CD4-positive, alpha-beta memory T cell (primary cell): ENCODE data around the gene ALDH5A1. TPM values are rescaled to one million over a fixed set of nuclear protein-coding genes. Genes with fewer than 3 reads are reported as not detected.
A peak's percentile ranks its signal among the peaks of the same experiment; 100 is the strongest.
"Not testable (repeated sequence)": the region's sequence is repeated elsewhere in the genome, so short reads cannot be mapped to it uniquely, and the experiment has no call there.

Experiments
- CTCF ChIA-PET: fragments of 350-600 bp; sonication (Branson Sonifier 250); formaldehyde crosslinking; loops from one replicate; lab custom pipeline; 2021; ENCODE audit warnings: inconsistent platforms; ENCODE audit not compliant: partially characterized antibody; lab: Charles Lee
- POLR2A ChIA-PET: fragments of 350-600 bp; sonication (Branson Sonifier 250); formaldehyde crosslinking; loops from one replicate; lab custom pipeline; 2021; ENCODE audit not compliant: partially characterized antibody; lab: Charles Lee
- DNase-seq, 5 donors: peaks; one replicate each; pipeline versions ENCODE4 v3.0.0 to v3.0.0-alpha.2; 2020 to 2022; ENCODE audit warnings: mixed read lengths in 1 of 5
- H3K27ac ChIP-seq: one replicate; pipeline ENCODE4 v1.7.0; 2013; ENCODE audit warnings: low read depth, low read length
- H3K27me3 ChIP-seq: 2 replicates; pipeline ENCODE4 v1.7.0; 2013; ENCODE audit warnings: mild to moderate bottlenecking, low read length, moderate library complexity; ENCODE audit not compliant: insufficient read depth
- H3K36me3 ChIP-seq: 2 replicates; pipeline ENCODE4 v1.7.0; 2013; ENCODE audit warnings: mild to moderate bottlenecking, low read length, moderate library complexity; ENCODE audit not compliant: insufficient read depth
- H3K4me1 ChIP-seq: 2 replicates; pipeline ENCODE4 v1.7.0; 2013; ENCODE audit warnings: mild to moderate bottlenecking, low read length, moderate library complexity; ENCODE audit not compliant: insufficient read depth
- H3K4me3 ChIP-seq, 2 donors: one replicate each; pipeline ENCODE4 v1.7.0; 2013; ENCODE audit warnings: low read length in 2 of 2, mild to moderate bottlenecking in 1 of 2
- H3K9me3 ChIP-seq, 2 donors: one replicate each; pipeline ENCODE4 v1.7.0; 2013; ENCODE audit warnings: low read length in 2 of 2, control low read depth in 1 of 2; ENCODE audit not compliant: control insufficient read depth in 1 of 2
- H3K27ac Mint-ChIP-seq, 7 donors: one replicate each; pipeline ENCODE4 v1.8.0; 2020 to 2021; ENCODE audit warnings: mixed read lengths in 7 of 7, mild to moderate bottlenecking in 6 of 7, inconsistent platforms in 3 of 7, moderate library complexity in 3 of 7
- H3K27me3 Mint-ChIP-seq, 2 donors: one replicate each; pipeline ENCODE4 v1.8.0; 2020 to 2021; ENCODE audit warnings: mixed read lengths in 2 of 2
- H3K36me3 Mint-ChIP-seq, 2 donors: one replicate each; pipeline ENCODE4 v1.8.0; 2020 to 2021; ENCODE audit warnings: mixed read lengths in 2 of 2, inconsistent platforms in 1 of 2, mild to moderate bottlenecking in 1 of 2
- H3K4me1 Mint-ChIP-seq, 4 donors: one replicate each; pipeline ENCODE4 v1.8.0; 2020 to 2021; ENCODE audit warnings: mixed read lengths in 4 of 4, mild to moderate bottlenecking in 1 of 4
- H3K4me3 Mint-ChIP-seq, 8 donors: one replicate each; pipeline ENCODE4 v1.8.0; 2020 to 2021; ENCODE audit warnings: mixed read lengths in 8 of 8, mild to moderate bottlenecking in 7 of 8, moderate library complexity in 6 of 8, inconsistent platforms in 3 of 8
- H3K9me3 Mint-ChIP-seq, 8 donors: one replicate each; pipeline ENCODE4 v1.8.0; 2020 to 2021; ENCODE audit warnings: mixed read lengths in 8 of 8, mild to moderate bottlenecking in 5 of 8, inconsistent platforms in 3 of 8, moderate library complexity in 1 of 8
- intact Hi-C: fragments of 100-400 bp; cut with micrococcal nuclease; formaldehyde crosslinking; loops from one replicate; pipeline ENCODE4 v1.15.1; 2023
- polyA plus RNA-seq, 2 donors: library from polyadenylated mRNA; unstranded; fragments of 300-500 nt; fragmentation: Illumina TruSeq; gene quantifications; one replicate each; pipeline ENCODE4 v1.2.3, GENCODE V29; 2021
- total RNA-seq, 2 experiments: library from RNA; stranded (reverse); gene quantifications; one replicate each; pipeline ENCODE4 v1.2.3, GENCODE V29; 2021

Gene ALDH5A1
- total and polyA plus RNA-seq, 4 experiments from 2014 or later = 8.5 to 13.9 (median 11.6) TPM

DNA sequence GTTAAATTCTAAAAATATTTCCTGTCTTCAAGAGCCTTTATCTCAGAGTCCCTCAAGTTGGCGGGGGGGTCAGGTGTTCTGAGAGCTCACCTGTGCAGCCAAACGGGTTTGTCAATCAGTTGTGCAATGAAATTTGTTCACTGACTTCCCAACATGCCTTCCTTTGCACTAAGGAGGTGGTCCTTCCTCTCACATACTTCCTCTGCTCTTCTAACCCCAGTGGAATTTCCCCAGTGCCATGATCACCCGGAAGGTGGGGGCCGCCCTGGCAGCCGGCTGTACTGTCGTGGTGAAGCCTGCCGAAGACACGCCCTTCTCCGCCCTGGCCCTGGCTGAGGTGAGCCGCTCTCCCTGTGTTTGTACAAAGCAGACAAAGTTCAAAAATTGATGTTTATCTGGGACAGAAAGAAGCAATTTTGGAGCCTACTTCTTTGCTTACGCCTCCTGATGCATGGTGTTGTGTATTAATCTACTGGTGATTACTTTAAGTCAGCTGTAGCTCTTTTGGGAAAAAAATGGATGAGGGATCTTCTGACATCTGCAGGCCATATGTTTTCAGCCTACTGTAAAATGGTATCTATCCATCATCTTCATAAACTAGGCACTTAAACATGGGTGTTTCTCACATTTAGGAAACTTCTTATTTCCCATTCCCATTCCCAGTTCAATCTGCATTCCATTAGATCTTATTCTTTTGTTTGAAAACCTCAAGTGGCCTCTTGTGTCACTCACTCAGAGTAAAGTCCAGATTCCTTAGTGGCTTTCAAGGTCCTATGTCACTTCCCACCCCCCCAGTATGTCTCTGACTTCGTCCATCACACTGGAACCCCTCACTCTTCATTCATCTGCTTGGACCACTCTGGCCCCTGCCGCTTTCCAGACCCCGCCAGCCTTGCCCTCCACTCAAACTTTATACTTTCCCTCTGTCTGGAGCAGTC, 10.1 kb downstream of the ALDH5A1 start:
- Mint-ChIP-seq H3K27ac (peak overlapping the region in 1 of 7 donors; percentile 2), H3K4me3 (peak overlapping the region in 1 of 8 donors; percentile 48), H3K9me3 (peaks cover 0 to 9% (median under 1%) of the 10 kb centered on the region in 8 donors), H3K4me1 (peaks cover 0 to 3% (median 1%) of the 10 kb centered on the region in 4 donors), H3K36me3 (peaks cover 57 to 64% of the 10 kb centered on the region in 2 donors), H3K27me3 (no peaks in the 10 kb centered on the region)
- no peaks in the 10 kb centered on the region for H3K36me3 ChIP-seq
- no peaks in the 10 kb centered on the region for H3K9me3 ChIP-seq
- ChIA-PET POLR2A (no interaction called here), CTCF (no interaction called here)
- no peaks in the 10 kb centered on the region for H3K4me1 ChIP-seq
- H3K27me3 ChIP-seq = no peaks in the 10 kb centered on the region
- intact Hi-C loops = no loop called here
- no peak for DNase-seq
- no peak overlapping the region for H3K27ac ChIP-seq
- no peak overlapping the region for H3K4me3 ChIP-seq

DNA sequence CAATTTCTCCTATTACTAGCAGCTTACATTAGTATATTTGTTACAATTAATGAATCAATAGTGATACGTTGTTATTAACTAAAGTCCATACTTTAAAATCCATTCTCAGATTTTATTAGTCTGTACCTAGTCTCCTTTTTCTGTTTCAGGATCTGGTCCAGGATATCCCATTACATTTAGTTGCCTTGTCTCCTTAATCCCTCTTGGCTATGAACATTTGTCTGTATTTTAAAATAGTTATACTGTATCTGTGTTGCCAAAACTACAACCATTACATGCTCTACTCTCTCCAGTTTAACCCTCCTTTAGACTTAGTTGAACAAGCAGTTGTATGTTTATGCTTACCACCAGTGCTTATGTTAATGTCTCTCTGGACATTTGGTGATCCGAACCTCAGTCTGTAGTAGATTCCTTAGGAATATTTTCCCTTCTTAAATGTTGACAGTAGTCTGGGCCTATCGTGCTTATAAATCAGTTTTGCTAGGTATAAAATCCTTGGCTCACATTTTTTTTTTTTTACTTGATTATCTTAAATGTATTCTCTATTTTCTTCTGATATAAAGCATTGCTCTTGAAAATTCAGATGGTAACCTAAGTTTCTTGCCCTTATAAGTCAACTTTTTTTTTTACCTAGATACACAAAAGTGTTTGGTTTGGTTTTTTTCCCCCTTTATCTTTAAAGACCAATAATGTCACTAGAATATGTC, 12.2 kb downstream of the ALDH5A1 start:
- Histone ChIP-seq H3K27ac (no peak overlapping the region), H3K27me3 (no peaks in the 10 kb centered on the region), H3K4me3 (no peak overlapping the region), H3K36me3 (no peaks in the 10 kb centered on the region), H3K9me3 (no peaks in the 10 kb centered on the region), H3K4me1 (no peaks in the 10 kb centered on the region)
- Mint-ChIP-seq H3K4me1 (peaks cover 0 to 4% (median 0%) of the 10 kb centered on the region in 4 donors), H3K36me3 (peaks cover 74 to 81% of the 10 kb centered on the region in 2 donors), H3K9me3 (peaks cover 0 to 9% (median under 1%) of the 10 kb centered on the region in 8 donors), H3K27ac (no peak overlapping the region), H3K27me3 (no peaks in the 10 kb centered on the region), H3K4me3 (no peak overlapping the region)
- intact Hi-C loops = no loop called here
- DNase-seq = no peak
- ChIA-PET CTCF (interaction anchor here (1.1 kb wide), 1 partner anchor 11 kb away, joined by 4 read pairs; no protein-coding TSS in a partner anchor), POLR2A (no interaction called here)

DNA sequence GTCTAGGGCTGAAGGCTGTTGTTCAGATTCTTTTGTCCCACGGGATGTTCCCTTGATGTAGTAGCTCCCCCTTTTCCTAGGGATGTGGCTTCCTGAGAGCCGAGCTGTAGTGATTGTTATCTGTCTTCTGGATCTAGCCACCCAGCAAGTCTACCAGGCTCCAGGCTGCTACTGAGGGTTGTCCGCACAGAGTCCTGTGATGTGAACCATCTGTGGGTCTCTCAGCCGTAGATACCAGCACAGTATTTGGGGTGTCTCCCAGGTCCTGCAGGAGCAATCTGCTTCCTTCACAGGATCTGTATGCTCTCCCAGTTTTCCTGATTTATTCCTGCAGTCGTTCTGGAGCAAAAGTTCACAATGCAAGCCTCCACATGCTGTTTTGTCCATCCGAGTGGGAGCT, 17.2 kb downstream of the ALDH5A1 start:
- H3K27me3 ChIP-seq, DNase-seq, H3K9me3 Mint-ChIP-seq, H3K4me1 ChIP-seq, H3K27ac ChIP-seq, POLR2A ChIA-PET, H3K36me3 ChIP-seq, H3K9me3 ChIP-seq, H3K4me3 Mint-ChIP-seq, intact Hi-C loops, H3K4me3 ChIP-seq, H3K27me3 Mint-ChIP-seq, H3K4me1 Mint-ChIP-seq: not testable (repeated sequence)
- CTCF ChIA-PET = interaction anchor here (0.7 to 1.5 kb wide), 3 partner anchors 9 to 12 kb away, joined by 3 to 4 read pairs (median 3); no protein-coding TSS in a partner anchor
- H3K36me3 Mint-ChIP-seq = peaks cover 62 to 67% of the 10 kb centered on the region in 2 donors
- H3K27ac Mint-ChIP-seq = peak overlapping the region in 1 of 7 donors; percentile 32

DNA sequence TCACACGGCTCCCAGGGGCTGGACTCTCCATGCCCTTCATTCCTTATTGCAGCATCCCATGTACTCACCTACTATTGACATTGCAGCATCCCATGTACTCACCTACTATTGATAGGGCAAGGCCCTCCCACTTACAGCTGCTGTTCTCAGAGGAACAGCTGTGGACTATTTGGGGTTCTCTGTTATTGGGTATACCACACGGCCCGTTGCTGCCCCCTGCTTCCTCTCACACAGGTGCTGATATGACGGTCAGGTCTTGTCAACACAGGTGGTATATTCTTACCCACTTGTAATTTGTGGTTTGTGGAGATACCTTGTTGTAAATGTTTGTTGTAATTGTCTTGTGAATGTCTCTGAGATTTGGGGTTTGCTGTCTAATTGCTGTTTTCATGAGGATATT, 18.8 kb downstream of the ALDH5A1 start:
- H3K36me3 ChIP-seq = peaks cover 3% of the 10 kb centered on the region
- Mint-ChIP-seq H3K36me3 (peaks cover 52 to 63% of the 10 kb centered on the region in 2 donors), H3K4me3 (no peak overlapping the region), H3K9me3 (peaks cover 0 to 5% (median 0%) of the 10 kb centered on the region in 8 donors), H3K4me1 (peaks cover 0 to 4% (median 0%) of the 10 kb centered on the region in 4 donors), H3K27ac (peak overlapping the region in 2 of 7 donors; percentile 22 to 51), H3K27me3 (no peaks in the 10 kb centered on the region)
- H3K27ac ChIP-seq = no peak overlapping the region
- ChIA-PET CTCF (interaction anchor here (1.1 to 1.3 kb wide), 2 partner anchors 19 to 67 kb away, joined by 3 to 4 read pairs; partner anchors contain the start of gene ALDH5A1), POLR2A (no interaction called here)
- no peak for DNase-seq
- no peaks in the 10 kb centered on the region for H3K9me3 ChIP-seq
- H3K4me3 ChIP-seq = no peak overlapping the region
- no peaks in the 10 kb centered on the region for H3K4me1 ChIP-seq
- intact Hi-C loops = no loop called here
- H3K27me3 ChIP-seq = no peaks in the 10 kb centered on the region

DNA sequence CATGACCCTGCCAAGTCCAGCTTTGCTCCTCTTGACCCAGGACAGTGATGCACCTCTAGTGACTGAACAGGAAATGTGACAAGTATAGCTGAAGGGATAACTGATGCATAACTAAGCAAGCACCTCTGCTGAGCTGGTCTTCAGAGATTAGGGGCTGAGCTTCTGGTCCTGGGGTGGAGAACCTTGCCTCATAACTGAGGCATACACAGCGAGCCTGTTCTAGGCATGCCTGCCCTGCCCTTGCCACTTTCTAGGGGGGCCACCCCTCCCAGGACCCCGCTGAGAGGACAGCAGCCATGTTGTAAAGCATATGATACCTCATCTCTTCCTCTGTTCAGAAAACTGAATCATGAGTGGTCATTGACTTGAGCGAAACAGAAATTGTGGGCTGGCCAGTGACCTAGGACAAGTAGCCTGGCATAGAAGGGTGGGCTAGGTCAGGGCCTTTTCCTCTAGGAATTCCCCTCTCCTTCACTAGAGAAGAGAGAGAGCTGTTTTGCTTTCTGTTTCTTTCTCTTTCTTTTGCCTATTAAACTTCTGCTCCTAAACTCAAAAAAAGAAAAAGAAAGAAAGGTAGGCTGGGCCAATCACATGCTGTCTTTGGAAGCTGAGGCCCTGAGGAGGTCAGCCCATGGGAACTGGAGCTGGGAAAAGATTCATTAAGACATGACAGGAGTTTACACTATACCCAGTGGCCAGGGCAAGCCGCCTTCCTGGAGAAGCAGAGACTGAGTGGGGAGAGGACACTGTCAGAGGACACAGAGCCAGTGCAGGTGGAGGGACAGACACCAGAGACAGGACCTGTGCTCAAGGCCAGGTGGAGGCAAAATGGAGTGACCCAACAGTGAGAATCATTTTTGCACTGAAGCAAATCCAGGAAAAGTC, 23.1 kb downstream of the ALDH5A1 start:
- Histone ChIP-seq H3K27me3 (no peaks in the 10 kb centered on the region), H3K9me3 (no peaks in the 10 kb centered on the region), H3K27ac (no peak overlapping the region), H3K4me3 (no peak overlapping the region), H3K4me1 (no peaks in the 10 kb centered on the region), H3K36me3 (peaks cover 3% of the 10 kb centered on the region)
- Mint-ChIP-seq H3K4me1 (no peaks in the 10 kb centered on the region), H3K4me3 (no peak overlapping the region), H3K27ac (peak overlapping the region in 3 of 7 donors; percentile 39 to 78 (median 46)), H3K36me3 (peaks cover 22 to 29% of the 10 kb centered on the region in 2 donors), H3K9me3 (no peaks in the 10 kb centered on the region), H3K27me3 (no peaks in the 10 kb centered on the region)
- intact Hi-C loops = no loop called here
- no peak for DNase-seq
- ChIA-PET CTCF (interaction anchor here (1.3 to 3.3 kb wide), 2 partner anchors 22 to 87 kb away, joined by 4 to 34 read pairs; no protein-coding TSS in a partner anchor), POLR2A (no interaction called here)

DNA sequence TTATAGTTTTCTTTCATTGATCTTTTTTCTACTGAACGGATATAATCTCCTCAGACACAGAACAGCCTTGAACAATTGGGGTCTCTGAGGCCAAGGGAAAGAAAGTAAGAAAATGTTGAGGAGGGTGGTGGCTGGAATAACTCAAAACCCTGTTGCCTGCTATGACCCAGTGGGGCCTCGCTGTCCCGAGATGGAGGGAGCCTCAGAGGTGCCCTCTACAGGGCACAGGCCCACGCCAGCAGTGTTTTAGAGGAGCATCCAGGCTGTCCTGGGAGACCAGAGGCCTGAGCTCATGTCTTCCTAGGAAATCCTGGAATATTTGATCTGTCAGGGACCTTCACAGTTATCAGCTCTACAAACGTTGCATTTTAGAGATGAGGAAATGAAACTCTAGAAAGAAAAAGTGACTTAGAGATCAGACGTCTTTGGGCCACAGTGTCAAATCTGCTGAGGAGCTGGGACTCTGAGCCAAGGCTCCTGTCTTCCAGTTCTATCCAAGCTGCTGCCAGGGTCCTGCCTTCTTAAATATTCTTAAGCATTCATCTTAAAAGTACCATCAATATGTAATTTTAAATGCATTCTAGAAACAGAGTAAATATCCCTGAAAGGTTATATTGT, 26.3 kb downstream of the ALDH5A1 start:
- peak in 3 of 5 donors; percentile 10 to 13 (median 13) for DNase-seq
- Histone ChIP-seq H3K36me3 (peaks cover 3% of the 10 kb centered on the region), H3K9me3 (no peaks in the 10 kb centered on the region), H3K27ac (no peak overlapping the region), H3K4me3 (no peak overlapping the region), H3K27me3 (no peaks in the 10 kb centered on the region), H3K4me1 (no peaks in the 10 kb centered on the region)
- ChIA-PET CTCF (interaction anchor here (0.6 to 3.3 kb wide), 13 partner anchors 8 to 90 kb away, joined by 3 to 34 read pairs (median 3); partner anchors contain the start of gene ALDH5A1), POLR2A (interaction anchor here (3.1 kb wide), 1 partner anchor 26 kb away, joined by 9 read pairs; the partner anchor contains the start of gene ALDH5A1)
- H3K27me3 Mint-ChIP-seq = no peaks in the 10 kb centered on the region
- no peaks in the 10 kb centered on the region for H3K4me1 Mint-ChIP-seq
- intact Hi-C loops = loop anchor here (2.0 kb wide), 1 partner anchor 26 kb away; the partner anchor contains the start of gene ALDH5A1
- H3K27ac Mint-ChIP-seq = no peak overlapping the region
- H3K9me3 Mint-ChIP-seq = no peaks in the 10 kb centered on the region
- H3K4me3 Mint-ChIP-seq = no peak overlapping the region
- peaks cover 12 to 19% of the 10 kb centered on the region in 2 donors for H3K36me3 Mint-ChIP-seq
